GM12864 (cell line): ENCODE data around the gene GNAI2.
A peak's percentile ranks its signal among the peaks of the same experiment; 100 is the strongest.

Experiments used
- DNase-seq: peaks from one replicate; pipeline ENCODE4 v3.0.0-alpha.2; 2011; ENCODE audit warnings: low read depth
- H3K4me3 ChIP-seq: 2 replicates; pipeline ENCODE4 v1.5.1; 2011; ENCODE audit warnings: mild to moderate bottlenecking, low read depth, low read length, control low read depth
- TF ChIP-seq, protein P1 (sequence below): IDR thresholded peaks from 2 replicates; pipeline ENCODE4 v1.5.1; 2011; ENCODE audit warnings: low read depth, mild to moderate bottlenecking, moderate library complexity, low read length, control low read depth, inconsistent platforms; ENCODE audit errors: missing control alignments

Gene GNAI2

DNA sequence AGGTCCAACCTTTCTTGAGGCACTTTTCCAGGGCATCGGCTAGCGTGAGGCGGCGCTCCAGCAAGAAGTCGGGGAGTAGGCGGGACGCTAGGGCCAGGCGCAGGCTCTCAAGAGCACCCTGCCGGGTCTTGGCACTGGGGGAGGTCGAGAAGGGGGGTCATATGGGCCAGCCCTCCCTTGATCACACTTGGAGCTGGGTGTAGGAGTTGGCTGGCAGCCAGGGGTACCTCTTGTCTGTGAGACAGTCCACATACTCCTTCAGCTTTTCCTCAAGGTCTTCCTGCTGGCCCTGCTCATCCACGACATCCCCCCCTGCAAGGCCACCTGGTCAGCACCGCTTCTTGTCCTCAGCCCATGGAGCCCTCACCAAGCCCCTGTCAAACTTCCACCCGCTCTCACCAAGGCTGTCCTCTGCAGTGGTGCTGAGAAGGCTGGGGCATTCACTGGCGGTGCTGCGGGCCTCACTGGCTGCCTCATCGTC, 54.2 kb downstream of the GNAI2 start:
- no peak overlapping the region for H3K4me3 ChIP-seq
- TF ChIP-seq, protein P1, sequence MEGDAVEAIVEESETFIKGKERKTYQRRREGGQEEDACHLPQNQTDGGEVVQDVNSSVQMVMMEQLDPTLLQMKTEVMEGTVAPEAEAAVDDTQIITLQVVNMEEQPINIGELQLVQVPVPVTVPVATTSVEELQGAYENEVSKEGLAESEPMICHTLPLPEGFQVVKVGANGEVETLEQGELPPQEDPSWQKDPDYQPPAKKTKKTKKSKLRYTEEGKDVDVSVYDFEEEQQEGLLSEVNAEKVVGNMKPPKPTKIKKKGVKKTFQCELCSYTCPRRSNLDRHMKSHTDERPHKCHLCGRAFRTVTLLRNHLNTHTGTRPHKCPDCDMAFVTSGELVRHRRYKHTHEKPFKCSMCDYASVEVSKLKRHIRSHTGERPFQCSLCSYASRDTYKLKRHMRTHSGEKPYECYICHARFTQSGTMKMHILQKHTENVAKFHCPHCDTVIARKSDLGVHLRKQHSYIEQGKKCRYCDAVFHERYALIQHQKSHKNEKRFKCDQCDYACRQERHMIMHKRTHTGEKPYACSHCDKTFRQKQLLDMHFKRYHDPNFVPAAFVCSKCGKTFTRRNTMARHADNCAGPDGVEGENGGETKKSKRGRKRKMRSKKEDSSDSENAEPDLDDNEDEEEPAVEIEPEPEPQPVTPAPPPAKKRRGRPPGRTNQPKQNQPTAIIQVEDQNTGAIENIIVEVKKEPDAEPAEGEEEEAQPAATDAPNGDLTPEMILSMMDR, result no peak
- DNase-seq, result no peak

DNA sequence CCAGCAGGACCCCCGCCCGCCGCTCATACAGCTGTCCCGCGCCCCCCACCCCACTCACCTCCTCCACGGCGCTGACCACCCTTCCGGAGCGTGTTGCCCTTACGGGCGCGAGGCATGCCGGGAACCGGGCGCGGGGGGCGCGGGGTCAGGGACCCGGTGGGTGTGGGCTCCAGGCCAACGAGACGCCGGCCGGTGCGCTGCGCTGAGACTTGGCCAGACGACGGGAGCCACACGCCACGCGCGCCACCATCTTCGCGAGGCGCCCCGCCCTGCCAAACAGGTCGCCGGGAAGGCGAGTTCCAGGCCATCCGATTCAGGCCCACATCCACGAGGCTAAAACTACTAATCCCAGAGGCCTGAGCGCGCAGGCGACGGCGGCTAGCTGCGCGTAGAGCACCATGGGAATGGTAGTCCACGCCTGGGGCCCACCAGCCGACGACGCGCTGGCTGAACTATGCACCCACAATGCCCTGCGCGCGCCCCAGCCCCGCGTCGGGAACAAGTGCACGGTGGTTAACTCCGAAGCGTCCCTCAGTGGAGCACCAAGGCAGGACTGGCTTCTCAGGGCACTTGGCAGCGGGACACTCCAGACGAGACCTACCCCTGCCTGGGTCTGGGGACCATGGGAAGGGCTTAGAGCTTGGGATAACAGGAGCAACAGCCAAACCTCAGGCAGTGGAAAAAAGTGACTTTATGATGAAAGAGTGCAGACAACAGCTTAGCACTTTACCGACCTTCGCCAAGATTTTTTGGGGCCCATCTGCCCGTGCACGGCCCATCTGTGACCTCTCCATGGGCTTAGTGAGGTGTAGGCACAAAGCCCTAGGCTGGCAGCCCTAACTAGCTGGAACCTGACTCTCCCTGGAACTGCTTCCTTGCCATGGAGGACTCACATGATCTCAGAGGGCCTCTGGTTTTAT, 56.4 kb downstream of the GNAI2 start, which contains the start of gene IFRD2:
Gene IFRD2, minus strand, starts transcription at position 271 of the 920 bp plus-strand sequence. Its CDS starts 155 bp downstream, at position 116.
- peak; percentile 93 for DNase-seq
- TF ChIP-seq, protein P1, result no peak
- peak within 1 kb of the TSS; percentile 91 for H3K4me3 ChIP-seq

DNA sequence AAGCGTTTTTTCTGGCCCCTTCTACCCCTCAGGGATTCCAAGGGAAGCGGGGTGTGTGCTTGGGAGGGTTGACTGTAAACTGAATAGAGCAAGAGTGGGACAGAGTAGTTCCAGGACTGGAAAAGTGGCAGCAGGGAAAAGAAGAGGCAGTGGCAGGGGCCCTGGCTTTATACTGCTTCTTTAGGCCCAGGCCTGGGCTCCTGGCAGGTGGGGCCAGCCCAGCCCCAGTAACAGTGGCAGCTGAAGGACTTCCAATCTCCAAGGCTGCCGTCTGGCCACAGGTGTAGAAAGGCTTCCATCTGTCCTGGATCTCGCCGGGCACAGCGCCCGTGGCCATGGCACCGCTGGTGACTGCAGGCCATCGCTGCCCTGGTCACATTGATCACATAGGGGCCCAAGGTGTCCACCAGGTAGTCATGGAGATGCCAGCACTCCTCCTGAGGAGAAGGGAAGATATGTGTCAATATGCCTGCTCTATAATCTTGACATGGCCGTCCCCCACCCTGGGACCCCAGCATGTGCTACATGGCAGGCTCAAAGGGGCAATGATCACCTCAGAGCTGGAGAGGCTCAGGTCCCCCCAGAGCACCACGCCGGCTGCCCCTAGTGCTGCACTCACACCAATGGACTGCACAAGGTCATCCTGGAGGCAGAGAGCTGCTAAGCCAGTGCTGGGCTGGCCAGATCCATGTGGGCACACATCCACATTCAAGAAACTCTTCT, 57.2 kb downstream of the GNAI2 start:
- H3K4me3 ChIP-seq, result peak overlapping the region; percentile 91; the same call in 1 of the 2 replicates

DNA sequence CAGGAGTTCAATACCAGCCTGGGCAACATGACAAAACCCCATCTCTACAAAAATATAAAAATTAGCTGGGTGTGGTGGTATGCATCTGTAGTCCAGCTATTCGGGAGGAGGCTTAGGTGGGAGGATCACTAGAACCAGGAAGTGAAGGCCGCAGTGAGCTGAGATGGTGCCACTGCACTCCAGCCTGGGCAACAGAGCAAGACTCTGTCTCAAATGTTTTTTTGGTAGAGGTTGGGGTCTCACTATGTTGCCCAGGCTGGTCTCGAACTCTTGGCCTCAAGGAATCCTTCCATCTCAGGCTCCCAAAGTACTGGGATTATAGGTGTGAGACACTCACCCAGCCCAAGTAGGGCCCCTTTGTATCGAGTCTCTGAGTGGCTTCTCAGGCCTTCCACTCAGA, 58.1 kb downstream of the GNAI2 start:
- no peak overlapping the region for H3K4me3 ChIP-seq
- TF ChIP-seq, protein P1, result no peak
- no peak for DNase-seq

More for the DNA sequence above, 57.2 kb downstream of the GNAI2 start:
- TF ChIP-seq, protein P1, result no peak
- DNase-seq, result no peak

DNA sequence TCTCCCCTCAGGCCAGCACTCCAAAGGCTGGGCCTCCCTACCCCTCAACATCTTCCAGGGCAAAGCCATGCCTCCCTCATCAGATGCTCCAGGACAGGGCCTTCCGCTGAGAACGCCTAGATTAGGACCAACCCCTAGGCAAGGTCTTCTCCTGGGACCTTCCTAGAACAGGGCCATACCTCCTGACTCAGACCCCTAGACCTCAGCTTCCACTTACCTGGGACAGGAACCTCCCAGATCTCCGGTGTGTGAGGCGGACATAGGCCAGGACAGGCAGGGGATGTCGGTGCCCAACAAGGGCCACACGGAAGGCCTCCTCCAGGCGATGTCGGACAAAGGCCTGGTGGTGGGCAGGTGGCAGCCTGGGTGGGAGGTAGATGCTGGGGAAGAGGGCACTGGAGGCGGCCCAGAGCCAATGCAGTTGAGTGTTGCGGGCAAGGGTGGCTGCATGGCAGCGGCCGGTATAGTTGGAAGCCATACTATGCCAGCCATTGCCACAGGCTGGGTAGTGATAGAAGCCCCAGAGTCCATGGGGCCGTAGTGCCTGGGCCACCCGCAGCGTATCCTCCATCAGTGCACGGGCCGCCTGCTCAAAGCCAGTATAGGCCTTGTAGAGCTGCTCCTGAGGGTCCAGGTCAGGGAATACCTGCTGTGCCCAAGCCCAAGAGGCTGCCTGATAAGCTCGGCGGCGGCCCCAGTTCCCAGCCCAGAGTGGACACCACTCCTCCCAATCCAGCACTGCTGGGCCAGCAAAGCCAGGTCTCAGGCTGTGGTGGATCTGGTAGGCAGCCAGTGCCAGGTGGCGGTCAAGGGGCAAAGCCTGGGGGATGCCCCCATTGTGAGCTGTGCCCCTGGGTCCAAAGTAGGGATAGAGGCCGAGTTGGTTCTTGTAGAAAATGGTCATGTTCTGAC, 58.7 kb downstream of the GNAI2 start:
- DNase-seq, result no peak
- no peak overlapping the region for H3K4me3 ChIP-seq
- TF ChIP-seq, protein P1, result no peak
